ENCODE results near the gene P2RY2. TPM values are rescaled to one million over a fixed set of nuclear protein-coding genes. Genes with fewer than 3 reads are reported as not detected.

Gene P2RY2
- total RNA-seq, 1 experiment from 2014 or later, result 2.9 TPM

GRCh38 chr11:73259406-73260126 lies 41.5 kb downstream of the P2RY2 start:
- Histone ChIP-seq H2AFZ (ENCODE audit: low read depth, low read length, poor library complexity, severe bottlenecking) (no peak overlapping the region), H3K9me2 (ENCODE audit: insufficient read depth) (no peaks in the 10 kb centered on the region), H3K27ac (ENCODE audit: low read depth, low read length) (no peak overlapping the region), H4K20me1 (ENCODE audit: insufficient read depth) (no peaks in the 10 kb centered on the region), H3K4me1 (ENCODE audit: control insufficient read depth in 1 of 2, insufficient read depth in 2 of 2, low read length in 2 of 2) (peaks cover 9 to 22% of the 10 kb centered on the region in 2 experiments), H3K9me3 (ENCODE audit: control insufficient read depth in 1 of 2, insufficient read depth in 1 of 2, low read depth in 1 of 2, low read length in 2 of 2) (no peaks in the 10 kb centered on the region), H3K79me2 (ENCODE audit: insufficient read depth, low read length) (no peaks in the 10 kb centered on the region), H3K4me3 (replicated peaks in 1 of 2; ENCODE audit: low read depth in 1 of 2, low read length in 2 of 2) (no peak overlapping the region), H3K27me3 (ENCODE audit: insufficient read depth, low read length) (no peaks in the 10 kb centered on the region), H3K9ac (ENCODE audit: low read length) (no peak overlapping the region), H3K36me3 (ENCODE audit: control insufficient read depth in 1 of 2, insufficient read depth in 2 of 2, low read length in 2 of 2) (no peaks in the 10 kb centered on the region), H3K4me2 (ENCODE audit: low read length) (no peak overlapping the region)
- intact Hi-C loops (cut with micrococcal nuclease), result no loop called here
- ChIA-PET CTCF (no interaction called here), RAD21 (ENCODE audit: low non-redundant PET in 1 of 2, low total read pairs in 2 of 2, uncharacterized antibody in 2 of 2, unreplicated experiment in 2 of 2) (no interaction called here), POLR2A (no interaction called here)
- no peak for TF ChIP-seq EZH2phosphoT487 (IDR thresholded peaks at IDR 0.05; ENCODE audit: borderline replicate concordance)
- no peak for TF ChIP-seq ATF3 (IDR thresholded peaks at IDR 0.05)
- no peak for TF ChIP-seq POLR2A (IDR thresholded peaks at IDR 0.05; ENCODE audit: borderline replicate concordance, extremely low read depth, insufficient read depth, insufficient read length)
- TF ChIP-seq REST (IDR thresholded peaks at IDR 0.05; ENCODE audit: low read depth), result no peak
- TF ChIP-seq SRF (IDR thresholded peaks at IDR 0.05; ENCODE audit: low read depth), result no peak
- TF ChIP-seq SIN3A (IDR thresholded peaks at IDR 0.05; ENCODE audit: low read depth), result no peak
- TF ChIP-seq TCF7L2 (IDR thresholded peaks at IDR 0.05; ENCODE audit: borderline replicate concordance, extremely low read depth, insufficient read depth, insufficient read length), result no peak
- no peak for TF ChIP-seq RAD21 (IDR thresholded peaks at IDR 0.05; ENCODE audit: low read depth)
- no peak for TF ChIP-seq ELF1 (IDR thresholded peaks at IDR 0.05; ENCODE audit: borderline replicate concordance, low read depth)
- no peak for TF ChIP-seq ZFX (IDR thresholded peaks at IDR 0.05)
- no peak for TF ChIP-seq JUND (IDR thresholded peaks at IDR 0.05)
- TF ChIP-seq ZNF274 (IDR thresholded peaks at IDR 0.05; ENCODE audit: low read depth, low read length), result no peak
- TF ChIP-seq CEBPB (IDR thresholded peaks at IDR 0.05; ENCODE audit: low read depth), result no peak
- TF ChIP-seq SP1 (IDR thresholded peaks at IDR 0.05; ENCODE audit: low read depth), result no peak
- no peak for TF ChIP-seq POLR2AphosphoS5 (IDR thresholded peaks at IDR 0.05; ENCODE audit: low read depth, low read length)
- no peak for TF ChIP-seq EZH2 (IDR thresholded peaks at IDR 0.05)
- no peak for TF ChIP-seq CBX3 (IDR thresholded peaks at IDR 0.05; ENCODE audit: low read depth)
- TF ChIP-seq MAX (IDR thresholded peaks at IDR 0.05), result no peak
- TF ChIP-seq YY1 (IDR thresholded peaks at IDR 0.05; ENCODE audit: extremely low read depth, insufficient replicate concordance, low read depth, low read length), result no peak
- TF ChIP-seq CTCF (IDR thresholded peaks at IDR 0.05 in 2 of 3, conservative IDR thresholded peaks at IDR 0.05 in 1 of 3; ENCODE audit: borderline replicate concordance in 1 of 3, insufficient read depth in 1 of 3, low read depth in 2 of 3, low read length in 2 of 3), result no peak
- no TSS peak for BruUV-seq (replicated peaks)
- ATAC-seq (no peak), DNase-seq (ENCODE audit: low read depth, low spot score) (no peak)

Data from HCT116 (cell line).